GM21360 (cell line): ENCODE results near the gene PSMA8.
"Not testable (repeated sequence)": the region's sequence is repeated elsewhere in the genome, so short reads cannot be mapped to it uniquely, and the experiment has no call there.

Experiments used
- ATAC-seq: cut with Tn5 transposase; IDR thresholded peaks from one replicate; pipeline ENCODE4 v1.9.1; 2021; ENCODE audit warnings: mild to moderate bottlenecking, moderate library complexity; ENCODE audit not compliant: unreplicated experiment

The PSMA8 gene

GRCh38 chr18:26228562-26229260 lies 95.0 kb downstream of the PSMA8 start:
- ATAC-seq, result no peak

GRCh38 chr18:26230497-26230896 lies 96.8 kb downstream of the PSMA8 start:
- ATAC-seq, result no peak

- no peak for ATAC-seq
These were observed 99.5 kb downstream of the PSMA8 start for GRCh38 chr18:26233208-26233607.

GRCh38 chr18:26237363-26237762 lies 103.7 kb downstream of the PSMA8 start:
- ATAC-seq, result not testable (repeated sequence)

GRCh38 chr18:26238718-26239117 lies 105.0 kb downstream of the PSMA8 start:
- not testable (repeated sequence) for ATAC-seq

GRCh38 chr18:26242392-26242791 lies 108.7 kb downstream of the PSMA8 start:
- ATAC-seq, result not testable (repeated sequence)
